ENCODE measurements around the gene MOV10L1. TPM values are rescaled to one million over a fixed set of nuclear protein-coding genes. Genes with fewer than 3 reads are reported as not detected.

MOV10L1 gene
- total RNA-seq, 4 donors from 2014 or later = 0.13 to 1.7 (median 1.6) TPM; not detected in 1

DNA sequence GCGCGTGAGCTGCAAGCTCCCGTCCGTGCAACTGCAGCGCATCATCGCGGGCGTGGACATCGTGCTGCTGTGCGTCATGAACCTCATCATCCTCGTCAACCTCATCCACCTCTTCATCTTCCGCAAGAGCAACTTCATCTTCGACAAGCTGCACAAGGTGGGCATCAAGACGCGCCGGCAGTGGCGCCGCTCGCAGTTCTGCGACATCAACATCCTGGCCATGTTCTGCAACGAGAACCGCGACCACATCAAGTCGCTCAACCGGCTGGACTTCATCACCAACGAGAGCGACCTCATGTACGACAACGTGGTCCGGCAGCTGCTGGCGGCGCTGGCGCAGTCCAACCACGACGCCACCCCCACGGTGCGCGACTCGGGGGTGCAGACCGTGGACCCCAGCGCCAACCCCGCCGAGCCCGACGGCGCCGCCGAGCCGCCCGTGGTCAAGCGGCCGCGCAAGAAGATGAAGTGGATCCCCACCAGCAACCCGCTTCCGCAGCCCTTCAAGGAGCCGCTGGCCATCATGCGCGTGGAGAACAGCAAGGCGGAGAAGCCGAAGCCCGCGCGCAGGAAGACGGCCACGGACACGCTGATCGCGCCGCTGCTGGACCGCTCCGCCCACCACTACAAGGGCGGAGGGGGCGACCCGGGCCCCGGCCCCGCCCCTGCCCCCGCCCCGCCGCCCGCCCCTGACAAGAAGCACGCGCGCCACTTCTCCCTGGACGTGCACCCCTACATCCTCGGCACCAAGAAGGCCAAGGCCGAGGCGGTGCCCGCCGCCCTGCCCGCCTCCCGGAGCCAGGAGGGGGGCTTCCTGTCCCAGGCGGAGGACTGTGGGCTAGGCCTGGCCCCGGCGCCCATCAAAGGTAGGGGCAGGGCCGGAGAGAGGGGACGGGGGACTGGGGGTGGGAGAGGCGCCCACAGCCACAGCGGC lies 88.0 kb downstream of the MOV10L1 start:
- DNase-seq (ENCODE audit: low spot score in 2 of 2) = no peak
- TF ChIP-seq POLR2A (IDR thresholded peaks at IDR 0.05) = no peak
- TF ChIP-seq, protein P1, sequence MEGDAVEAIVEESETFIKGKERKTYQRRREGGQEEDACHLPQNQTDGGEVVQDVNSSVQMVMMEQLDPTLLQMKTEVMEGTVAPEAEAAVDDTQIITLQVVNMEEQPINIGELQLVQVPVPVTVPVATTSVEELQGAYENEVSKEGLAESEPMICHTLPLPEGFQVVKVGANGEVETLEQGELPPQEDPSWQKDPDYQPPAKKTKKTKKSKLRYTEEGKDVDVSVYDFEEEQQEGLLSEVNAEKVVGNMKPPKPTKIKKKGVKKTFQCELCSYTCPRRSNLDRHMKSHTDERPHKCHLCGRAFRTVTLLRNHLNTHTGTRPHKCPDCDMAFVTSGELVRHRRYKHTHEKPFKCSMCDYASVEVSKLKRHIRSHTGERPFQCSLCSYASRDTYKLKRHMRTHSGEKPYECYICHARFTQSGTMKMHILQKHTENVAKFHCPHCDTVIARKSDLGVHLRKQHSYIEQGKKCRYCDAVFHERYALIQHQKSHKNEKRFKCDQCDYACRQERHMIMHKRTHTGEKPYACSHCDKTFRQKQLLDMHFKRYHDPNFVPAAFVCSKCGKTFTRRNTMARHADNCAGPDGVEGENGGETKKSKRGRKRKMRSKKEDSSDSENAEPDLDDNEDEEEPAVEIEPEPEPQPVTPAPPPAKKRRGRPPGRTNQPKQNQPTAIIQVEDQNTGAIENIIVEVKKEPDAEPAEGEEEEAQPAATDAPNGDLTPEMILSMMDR (IDR thresholded peaks at IDR 0.05) = no peak
- WGBS, 2 donors = 69% methylated on average over 96 to 97 of the region's 98 CpGs
- no peak overlapping the region for H3K4me3 ChIP-seq (ENCODE audit: low read depth, poor library complexity, severe bottlenecking)
- intact Hi-C loops (cut with DNase I; ENCODE audit: low total_unique reads) = no loop called here

- intact Hi-C loops (cut with DNase I; ENCODE audit: low total_unique reads) = no loop called here
- DNase-seq (ENCODE audit: low spot score in 2 of 2) = no peak
- no peak overlapping the region for H3K4me3 ChIP-seq (ENCODE audit: low read depth, poor library complexity, severe bottlenecking)
- WGBS, 2 donors = 54 to 68% methylated on average over 19 to 22 of the region's 22 CpGs
- TF ChIP-seq, protein P1 (IDR thresholded peaks at IDR 0.05) = no peak
- TF ChIP-seq POLR2A (IDR thresholded peaks at IDR 0.05) = no peak
Observed at GRCh38 chr22:50178471-50178864, 88.7 kb downstream of the MOV10L1 start.

GRCh38 chr22:50178871-50179869 lies 89.4 kb downstream of the MOV10L1 start:
- TF ChIP-seq POLR2A (IDR thresholded peaks at IDR 0.05) = no peak
- TF ChIP-seq, protein P1 (IDR thresholded peaks at IDR 0.05) = no peak
- no peak overlapping the region for H3K4me3 ChIP-seq (ENCODE audit: low read depth, poor library complexity, severe bottlenecking)
- intact Hi-C loops (cut with DNase I; ENCODE audit: low total_unique reads) = no loop called here
- no peak for DNase-seq (ENCODE audit: low spot score in 2 of 2)
- WGBS, 2 donors = 83 to 86% methylated on average over 46 to 64 of the region's 64 CpGs

- 74 to 76% methylated on average over 38 to 39 of the region's 39 CpGs for WGBS, 2 donors
- DNase-seq (ENCODE audit: low spot score in 2 of 2) = no peak
- TF ChIP-seq POLR2A (IDR thresholded peaks at IDR 0.05) = no peak
- TF ChIP-seq, protein P1 (IDR thresholded peaks at IDR 0.05) = no peak
- H3K4me3 ChIP-seq (ENCODE audit: low read depth, poor library complexity, severe bottlenecking) = no peak overlapping the region
- intact Hi-C loops (cut with DNase I; ENCODE audit: low total_unique reads) = loop anchor here (10.0 kb wide), 1 partner anchor 245 kb away; no protein-coding TSS in a partner anchor
Observed at GRCh38 chr22:50179937-50180726, 90.3 kb downstream of the MOV10L1 start.

Measured in lower leg skin (tissue), 4 donors.